ENCODE measurements around the gene GDPD4.

GDPD4 gene

GRCh38 chr11:77174559-77174958 lies 126.9 kb downstream of the GDPD4 start:
- no peaks in the 10 kb centered on the region for H3K36me3 ChIP-seq (ENCODE audit: control insufficient read depth in 2 of 2, insufficient read depth in 1 of 2, low read length in 2 of 2)
- no peaks in the 10 kb centered on the region for H3K4me1 ChIP-seq (ENCODE audit: control insufficient read depth, insufficient read depth, low read length)

GRCh38 chr11:77173494-77173893 lies 128.0 kb downstream of the GDPD4 start:
- H3K27ac ChIP-seq (ENCODE audit: extremely low read depth, low read depth, low read length), result no peak overlapping the region
- H3K9me3 ChIP-seq (ENCODE audit: control insufficient read depth, insufficient read depth, low read depth, low read length), result no peaks in the 10 kb centered on the region
- H3K4me1 ChIP-seq (ENCODE audit: control insufficient read depth, insufficient read depth, low read length), result no peaks in the 10 kb centered on the region
- H3K36me3 ChIP-seq (ENCODE audit: control insufficient read depth in 2 of 2, insufficient read depth in 1 of 2, low read length in 2 of 2), result no peaks in the 10 kb centered on the region
- no peak for TF ChIP-seq RBAK (tag by site-specific recombination; IDR thresholded peaks at IDR 0.05)
- TF ChIP-seq ZNF155 (tag by site-specific recombination; IDR thresholded peaks at IDR 0.05), result no peak
- no peak for TF ChIP-seq ZNF112 (tag by site-specific recombination; IDR thresholded peaks at IDR 0.05)
- no peak for TF ChIP-seq ZNF837 (tag by site-specific recombination; IDR thresholded peaks at IDR 0.05)
- no peak for TF ChIP-seq SP7 (tag by site-specific recombination; IDR thresholded peaks at IDR 0.05)
- no peak for TF ChIP-seq ZNF24 (tag by site-specific recombination; IDR thresholded peaks at IDR 0.05)
- no peak for TF ChIP-seq ZBTB17 (tag by site-specific recombination; IDR thresholded peaks at IDR 0.05)
- CTCF ChIA-PET, result interaction anchor here (1.3 kb wide), 1 partner anchor 46 kb away, joined by 6 read pairs; the partner anchor contains the start of gene MYO7A
- H3K4me3 ChIP-seq (ENCODE audit: low read depth, low read length), result no peak overlapping the region
- POLR2A ChIA-PET, result no interaction called here

More at GRCh38 chr11:77174559-77174958, 126.9 kb downstream of the GDPD4 start:
- no peak overlapping the region for H3K4me3 ChIP-seq (ENCODE audit: low read depth, low read length)
- no peaks in the 10 kb centered on the region for H3K9me3 ChIP-seq (ENCODE audit: control insufficient read depth, insufficient read depth, low read depth, low read length)
- no peak for TF ChIP-seq PRDM6 (tag by site-specific recombination; IDR thresholded peaks at IDR 0.05)
- TF ChIP-seq ZNF837 (tag by site-specific recombination; IDR thresholded peaks at IDR 0.05), result no peak
- TF ChIP-seq ZBTB26 (tag by site-specific recombination; optimal IDR thresholded peaks at IDR 0.05), result no peak
- no peak for TF ChIP-seq ZNF600 (tag by site-specific recombination; IDR thresholded peaks at IDR 0.05)
- TF ChIP-seq ZNF2 (tag by site-specific recombination; IDR thresholded peaks at IDR 0.05), result no peak
- no peak for TF ChIP-seq CTCF (tag by site-specific recombination; IDR thresholded peaks at IDR 0.05)
- no peak for TF ChIP-seq ZNF768 (tag by site-specific recombination; IDR thresholded peaks at IDR 0.05)
- no peak for TF ChIP-seq SETDB1 (IDR thresholded peaks at IDR 0.05; ENCODE audit: insufficient read length, low read length)
- no peak overlapping the region for H3K27ac ChIP-seq (ENCODE audit: extremely low read depth, low read depth, low read length)
- ChIA-PET POLR2A (no interaction called here), CTCF (interaction anchor here (0.6 to 1.3 kb wide), 3 partner anchors 14 to 47 kb away, joined by 3 to 6 read pairs (median 4); partner anchors contain the start of gene MYO7A)

GRCh38 chr11:77172666-77172982 lies 128.9 kb downstream of the GDPD4 start:
- H3K27ac ChIP-seq (ENCODE audit: extremely low read depth, low read depth, low read length), result no peak overlapping the region
- POLR2A ChIA-PET, result no interaction called here
- H3K4me1 ChIP-seq (ENCODE audit: control insufficient read depth, insufficient read depth, low read length), result no peaks in the 10 kb centered on the region
- no peaks in the 10 kb centered on the region for H3K36me3 ChIP-seq (ENCODE audit: control insufficient read depth in 2 of 2, insufficient read depth in 1 of 2, low read length in 2 of 2)
- no peak for TF ChIP-seq ZNF580 (tag by site-specific recombination; IDR thresholded peaks at IDR 0.05)
- TF ChIP-seq OVOL3 (tag by site-specific recombination; IDR thresholded peaks at IDR 0.05), result no peak
- no peak for TF ChIP-seq ZBTB7A (tag by site-specific recombination; IDR thresholded peaks at IDR 0.05; ENCODE audit: low read depth)
- no peak for TF ChIP-seq HOXC10 (CRISPR knock-in tag; IDR thresholded peaks at IDR 0.05)
- TF ChIP-seq ZNF221 (tag by site-specific recombination; IDR thresholded peaks at IDR 0.05; ENCODE audit: borderline replicate concordance), result no peak
- no peak for TF ChIP-seq BCL11B (tag by site-specific recombination; IDR thresholded peaks at IDR 0.05; ENCODE audit: low read depth)
- TF ChIP-seq ZNF23 (tag by site-specific recombination; IDR thresholded peaks at IDR 0.05; ENCODE audit: borderline replicate concordance), result no peak
- no peak for TF ChIP-seq AEBP2 (tag by site-specific recombination; IDR thresholded peaks at IDR 0.05; ENCODE audit: borderline replicate concordance)
- TF ChIP-seq ZNF48 (tag by site-specific recombination; IDR thresholded peaks at IDR 0.05), result no peak
- TF ChIP-seq ZNF350 (tag by site-specific recombination; IDR thresholded peaks at IDR 0.05), result no peak
- no peak for TF ChIP-seq ZSCAN18 (tag by site-specific recombination; IDR thresholded peaks at IDR 0.05)
- TF ChIP-seq MYNN (tag by site-specific recombination; IDR thresholded peaks at IDR 0.05; ENCODE audit: borderline replicate concordance), result no peak
- H3K9me3 ChIP-seq (ENCODE audit: control insufficient read depth, insufficient read depth, low read depth, low read length), result no peaks in the 10 kb centered on the region
- H3K4me3 ChIP-seq (ENCODE audit: low read depth, low read length), result no peak overlapping the region
- CTCF ChIA-PET, result no interaction called here

Measured in HEK293 (cell line).